SK-N-SH (cell line): ENCODE results near the gene MBNL1. TPM values are rescaled to one million over a fixed set of nuclear protein-coding genes. Genes with fewer than 3 reads are reported as not detected.

Source experiments
- CTCF ChIA-PET: fragments of 300-600, 350-600 bp; formaldehyde crosslinking; extraction: SDS; loops from one replicate; lab custom pipeline; 2021; lab: Yijun Ruan, JAX
- POLR2A ChIA-PET: fragments of 350-600 bp; sonication (Branson Sonifier 250); formaldehyde crosslinking; extraction: SDS; loops from one replicate; lab custom pipeline; 2020; ENCODE audit warnings: antibody characterized with exemption, inconsistent platforms; lab: Yijun Ruan, JAX
- DNase-seq: peaks from one replicate; pipeline ENCODE4 v3.0.0; 2012
- H2AFZ ChIP-seq: fragments of 200-600 bp; sonication (generic); 2 replicates; pipeline ENCODE4 v1.8.1; 2016; ENCODE audit warnings: antibody characterized with exemption, mild to moderate bottlenecking, low read depth
- H3F3A ChIP-seq: fragments of 200-600 bp; sonication (generic); replicated peaks from 2 replicates; pipeline ENCODE3; 2016; ENCODE audit warnings: antibody characterized with exemption, mild to moderate bottlenecking; ENCODE audit not compliant: insufficient read depth
- H3K27ac ChIP-seq, 2 experiments: fragments of 200-500 bp in 1 of 2; fragments of 200-600 bp in 1 of 2; sonication (Bioruptor generic) in 1 of 2; sonication (generic), shearing (Covaris generic) in 1 of 2; 2 replicates each; pipeline versions ENCODE4 v1.5.1 to v1.6.1; 2014 to 2016; ENCODE audit warnings: low read depth in 2 of 2, inconsistent platforms in 1 of 2, low read length in 1 of 2, mild to moderate bottlenecking in 1 of 2, mixed read lengths in 1 of 2
- H3K27me3 ChIP-seq: fragments of 200-600 bp; sonication (generic), shearing (Covaris generic); 2 replicates; pipeline ENCODE4 v1.6.1; 2016; ENCODE audit warnings: mixed run types; ENCODE audit not compliant: insufficient read depth
- H3K36me3 ChIP-seq, 2 experiments: fragments of 200-500 bp in 1 of 2; fragments of 200-600 bp in 1 of 2; sonication (Bioruptor generic) in 1 of 2; sonication (generic) in 1 of 2; replicated peaks in 1 of 2; 2 replicates each; pipeline versions ENCODE3 to v1.5.1; 2014 to 2016; ENCODE audit warnings: low read length in 1 of 2, mild to moderate bottlenecking in 1 of 2; ENCODE audit not compliant: insufficient read depth in 2 of 2, control insufficient read depth in 1 of 2
- H3K4me1 ChIP-seq, 2 experiments: fragments of 200-500 bp in 1 of 2; fragments of 200-600 bp in 1 of 2; sonication (Bioruptor generic) in 1 of 2; sonication (generic), shearing (Covaris generic) in 1 of 2; 2 replicates each; pipeline versions ENCODE4 v1.5.1 to v1.6.1; 2014 to 2016; ENCODE audit warnings: low read depth in 1 of 2, low read length in 1 of 2, mixed run types in 1 of 2; ENCODE audit not compliant: insufficient read depth in 2 of 2, control insufficient read depth in 1 of 2
- H3K4me2 ChIP-seq: fragments of 200-600 bp; sonication (generic), shearing (Covaris generic); 2 replicates; pipeline ENCODE4 v1.6.1; 2017; ENCODE audit warnings: mixed run types
- H3K4me3 ChIP-seq, 2 experiments: fragments of 200-500 bp in 1 of 2; fragments of 200-600 bp in 1 of 2; sonication (Bioruptor generic) in 1 of 2; sonication (generic), shearing (Covaris generic) in 1 of 2; 2 replicates each; pipeline versions ENCODE4 v1.5.1 to v1.8.1; 2014 to 2016; ENCODE audit warnings: low read depth in 2 of 2, inconsistent platforms in 1 of 2, low read length in 1 of 2, mild to moderate bottlenecking in 1 of 2, mixed read lengths in 1 of 2, moderate library complexity in 1 of 2
- H3K79me2 ChIP-seq: fragments of 200-600 bp; sonication (generic); 2 replicates; pipeline ENCODE4 v1.8.1; 2017; ENCODE audit warnings: mild to moderate bottlenecking; ENCODE audit not compliant: insufficient read depth
- H3K9ac ChIP-seq: fragments of 200-600 bp; sonication (generic); 2 replicates; pipeline ENCODE4 v1.6.1; 2017; ENCODE audit warnings: mixed run types
- H3K9me2 ChIP-seq: fragments of 200-600 bp; sonication (generic); 2 replicates; pipeline ENCODE4 v1.6.1; 2017; ENCODE audit warnings: mixed run types
- H3K9me3 ChIP-seq: fragments of 200-600 bp; sonication (generic); 2 replicates; pipeline ENCODE4 v1.6.1; 2017; ENCODE audit warnings: mixed run types, mild to moderate bottlenecking, moderate library complexity
- H4K20me1 ChIP-seq: fragments of 200-600 bp; sonication (generic); 2 replicates; pipeline ENCODE4 v1.6.1; 2017; ENCODE audit warnings: mild to moderate bottlenecking, mixed run types; ENCODE audit not compliant: insufficient read depth
- ELF1 ChIP-seq: IDR thresholded peaks from 2 replicates; pipeline ENCODE4 v1.4.0; 2012
- EZH2phosphoT487 ChIP-seq: fragments of 200-600 bp; sonication (generic); IDR thresholded peaks from 2 replicates; pipeline ENCODE4 v1.6.1; 2017; ENCODE audit warnings: low read depth, mixed run types, mild to moderate bottlenecking, antibody characterized with exemption, moderate library complexity, borderline replicate concordance
- FOXM1 ChIP-seq: IDR thresholded peaks from 2 replicates; pipeline ENCODE4 v1.4.0; 2012; ENCODE audit warnings: low read depth, mild to moderate bottlenecking
- POLR2AphosphoS5 ChIP-seq: IDR thresholded peaks from 2 replicates; pipeline ENCODE4 v1.6.1; 2012; ENCODE audit warnings: low read depth, low read length
- RXRA ChIP-seq: IDR thresholded peaks from 2 replicates; pipeline ENCODE4 v1.4.0; 2012; ENCODE audit warnings: low read depth, mild to moderate bottlenecking, borderline replicate concordance
- SIN3A ChIP-seq: IDR thresholded peaks from 2 replicates; pipeline ENCODE4 v1.6.1; 2012; ENCODE audit warnings: low read depth, mild to moderate bottlenecking, low read length, moderate library complexity, borderline replicate concordance
- SMC3 ChIP-seq: IDR thresholded peaks from 2 replicates; pipeline ENCODE4 v1.6.1; 2012; ENCODE audit warnings: low read depth, low read length, improper control_type of control experiment
- TAF1 ChIP-seq: IDR thresholded peaks from 2 replicates; pipeline ENCODE4 v1.6.1; 2012; ENCODE audit warnings: low read depth, mild to moderate bottlenecking, low read length, moderate library complexity, borderline replicate concordance
- WGBS: methylation state at CpG from one replicate; pipeline ENCODE4 v1.1.6; 2017; ENCODE audit warnings: low lambda C conversion rate; 5-methylcytosine and 5-hydroxymethylcytosine counted together
- polyA plus RNA-seq, 3 experiments: library from polyadenylated mRNA; depleted of rRNA; stranded (reverse); fragments of >200 nt; gene quantifications; 2 replicates each; pipeline ENCODE4 v1.2.3, GENCODE V29; 2012
- TF ChIP-seq, protein P1 (sequence below): IDR thresholded peaks from 2 replicates; pipeline ENCODE4 v1.4.0; 2012; ENCODE audit warnings: low read depth, borderline replicate concordance
- TF ChIP-seq, protein P2 (sequence below): IDR thresholded peaks from 2 replicates; pipeline ENCODE4; 2012
- TF ChIP-seq, protein P3 (sequence below): fragments of 200-600 bp; sonication (generic); IDR thresholded peaks from 2 replicates; pipeline ENCODE4 v1.6.1; 2017; ENCODE audit warnings: antibody characterized with exemption, mild to moderate bottlenecking, moderate library complexity
- TF ChIP-seq, protein P4 (sequence below): fragments of 150-350 bp; IDR thresholded peaks from 2 replicates; pipeline ENCODE4 v1.6.1; 2017; ENCODE audit warnings: antibody characterized with exemption, low read length, low read depth, borderline replicate concordance
- TF ChIP-seq, protein P5 (sequence below): IDR thresholded peaks from 2 replicates; pipeline ENCODE4 v1.4.0; 2012; ENCODE audit warnings: low read depth, borderline replicate concordance
- TF ChIP-seq, protein P6 (sequence below): IDR thresholded peaks from 2 replicates; pipeline ENCODE4 v1.4.0; 2012; ENCODE audit warnings: low read depth

MBNL1 gene
- polyA plus RNA-seq, 1 of the 3 experiments (the other 2 are of a cell fraction): 44.3 TPM

DNA sequence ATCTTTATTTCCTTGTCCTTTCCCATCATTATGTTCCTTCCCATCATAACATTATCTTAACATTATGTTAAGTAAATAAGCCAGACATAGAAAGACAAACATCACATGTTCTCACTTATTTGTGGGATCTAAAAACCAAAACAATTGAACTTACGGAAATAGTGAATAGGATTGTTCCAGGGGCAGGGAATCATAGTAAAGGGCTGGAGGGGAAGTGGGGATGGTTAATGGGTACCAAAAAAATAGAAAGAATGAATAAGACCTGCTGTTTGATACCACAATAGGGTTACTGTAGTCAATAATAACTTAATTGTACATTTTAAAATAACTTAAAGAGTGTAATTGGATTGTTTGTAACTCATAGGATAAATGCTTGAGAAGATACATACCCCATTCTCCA, 36.7 kb upstream of the MBNL1 start:
- Histone ChIP-seq H3K27ac (no peak overlapping the region), H3K79me2 (no peaks in the 10 kb centered on the region), H3K4me3 (no peak overlapping the region), H3F3A (peaks cover 15% of the 10 kb centered on the region), H3K4me1 (peaks cover 0 to 11% of the 10 kb centered on the region in 2 experiments; a peak in 2 of 4 replicates), H4K20me1 (no peaks in the 10 kb centered on the region), H3K9me3 (no peaks in the 10 kb centered on the region), H2AFZ (no peak overlapping the region), H3K4me2 (no peak overlapping the region), H3K27me3 (no peaks in the 10 kb centered on the region), H3K36me3 (no peaks in the 10 kb centered on the region), H3K9ac (no peak overlapping the region), H3K9me2 (no peaks in the 10 kb centered on the region)
- no peak for DNase-seq
- WGBS: 100% methylated on average over 1 of the region's 1 CpG
- TF ChIP-seq, protein P1, sequence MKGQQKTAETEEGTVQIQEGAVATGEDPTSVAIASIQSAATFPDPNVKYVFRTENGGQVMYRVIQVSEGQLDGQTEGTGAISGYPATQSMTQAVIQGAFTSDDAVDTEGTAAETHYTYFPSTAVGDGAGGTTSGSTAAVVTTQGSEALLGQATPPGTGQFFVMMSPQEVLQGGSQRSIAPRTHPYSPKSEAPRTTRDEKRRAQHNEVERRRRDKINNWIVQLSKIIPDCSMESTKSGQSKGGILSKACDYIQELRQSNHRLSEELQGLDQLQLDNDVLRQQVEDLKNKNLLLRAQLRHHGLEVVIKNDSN: no peak
- TF ChIP-seq EZH2phosphoT487 (no peak), POLR2AphosphoS5 (no peak), ELF1 (no peak), SMC3 (no peak), SIN3A (no peak), FOXM1 (no peak), TAF1 (no peak), RXRA (no peak)
- TF ChIP-seq, protein P2, sequence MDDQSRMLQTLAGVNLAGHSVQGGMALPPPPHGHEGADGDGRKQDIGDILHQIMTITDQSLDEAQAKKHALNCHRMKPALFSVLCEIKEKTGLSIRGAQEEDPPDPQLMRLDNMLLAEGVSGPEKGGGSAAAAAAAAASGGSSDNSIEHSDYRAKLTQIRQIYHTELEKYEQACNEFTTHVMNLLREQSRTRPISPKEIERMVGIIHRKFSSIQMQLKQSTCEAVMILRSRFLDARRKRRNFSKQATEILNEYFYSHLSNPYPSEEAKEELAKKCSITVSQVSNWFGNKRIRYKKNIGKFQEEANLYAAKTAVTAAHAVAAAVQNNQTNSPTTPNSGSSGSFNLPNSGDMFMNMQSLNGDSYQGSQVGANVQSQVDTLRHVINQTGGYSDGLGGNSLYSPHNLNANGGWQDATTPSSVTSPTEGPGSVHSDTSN: no peak
- TF ChIP-seq, protein P3, sequence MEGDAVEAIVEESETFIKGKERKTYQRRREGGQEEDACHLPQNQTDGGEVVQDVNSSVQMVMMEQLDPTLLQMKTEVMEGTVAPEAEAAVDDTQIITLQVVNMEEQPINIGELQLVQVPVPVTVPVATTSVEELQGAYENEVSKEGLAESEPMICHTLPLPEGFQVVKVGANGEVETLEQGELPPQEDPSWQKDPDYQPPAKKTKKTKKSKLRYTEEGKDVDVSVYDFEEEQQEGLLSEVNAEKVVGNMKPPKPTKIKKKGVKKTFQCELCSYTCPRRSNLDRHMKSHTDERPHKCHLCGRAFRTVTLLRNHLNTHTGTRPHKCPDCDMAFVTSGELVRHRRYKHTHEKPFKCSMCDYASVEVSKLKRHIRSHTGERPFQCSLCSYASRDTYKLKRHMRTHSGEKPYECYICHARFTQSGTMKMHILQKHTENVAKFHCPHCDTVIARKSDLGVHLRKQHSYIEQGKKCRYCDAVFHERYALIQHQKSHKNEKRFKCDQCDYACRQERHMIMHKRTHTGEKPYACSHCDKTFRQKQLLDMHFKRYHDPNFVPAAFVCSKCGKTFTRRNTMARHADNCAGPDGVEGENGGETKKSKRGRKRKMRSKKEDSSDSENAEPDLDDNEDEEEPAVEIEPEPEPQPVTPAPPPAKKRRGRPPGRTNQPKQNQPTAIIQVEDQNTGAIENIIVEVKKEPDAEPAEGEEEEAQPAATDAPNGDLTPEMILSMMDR: no peak
- TF ChIP-seq, protein P4, sequence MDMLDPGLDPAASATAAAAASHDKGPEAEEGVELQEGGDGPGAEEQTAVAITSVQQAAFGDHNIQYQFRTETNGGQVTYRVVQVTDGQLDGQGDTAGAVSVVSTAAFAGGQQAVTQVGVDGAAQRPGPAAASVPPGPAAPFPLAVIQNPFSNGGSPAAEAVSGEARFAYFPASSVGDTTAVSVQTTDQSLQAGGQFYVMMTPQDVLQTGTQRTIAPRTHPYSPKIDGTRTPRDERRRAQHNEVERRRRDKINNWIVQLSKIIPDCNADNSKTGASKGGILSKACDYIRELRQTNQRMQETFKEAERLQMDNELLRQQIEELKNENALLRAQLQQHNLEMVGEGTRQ: no peak
- TF ChIP-seq, protein P5, sequence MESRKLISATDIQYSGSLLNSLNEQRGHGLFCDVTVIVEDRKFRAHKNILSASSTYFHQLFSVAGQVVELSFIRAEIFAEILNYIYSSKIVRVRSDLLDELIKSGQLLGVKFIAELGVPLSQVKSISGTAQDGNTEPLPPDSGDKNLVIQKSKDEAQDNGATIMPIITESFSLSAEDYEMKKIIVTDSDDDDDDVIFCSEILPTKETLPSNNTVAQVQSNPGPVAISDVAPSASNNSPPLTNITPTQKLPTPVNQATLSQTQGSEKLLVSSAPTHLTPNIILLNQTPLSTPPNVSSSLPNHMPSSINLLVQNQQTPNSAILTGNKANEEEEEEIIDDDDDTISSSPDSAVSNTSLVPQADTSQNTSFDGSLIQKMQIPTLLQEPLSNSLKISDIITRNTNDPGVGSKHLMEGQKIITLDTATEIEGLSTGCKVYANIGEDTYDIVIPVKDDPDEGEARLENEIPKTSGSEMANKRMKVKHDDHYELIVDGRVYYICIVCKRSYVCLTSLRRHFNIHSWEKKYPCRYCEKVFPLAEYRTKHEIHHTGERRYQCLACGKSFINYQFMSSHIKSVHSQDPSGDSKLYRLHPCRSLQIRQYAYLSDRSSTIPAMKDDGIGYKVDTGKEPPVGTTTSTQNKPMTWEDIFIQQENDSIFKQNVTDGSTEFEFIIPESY: no peak
- TF ChIP-seq, protein P6, sequence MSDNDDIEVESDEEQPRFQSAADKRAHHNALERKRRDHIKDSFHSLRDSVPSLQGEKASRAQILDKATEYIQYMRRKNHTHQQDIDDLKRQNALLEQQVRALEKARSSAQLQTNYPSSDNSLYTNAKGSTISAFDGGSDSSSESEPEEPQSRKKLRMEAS: no peak
- ChIA-PET CTCF (no interaction called here), POLR2A (no interaction called here)
